Kidney (tissue), 14 donors: ENCODE measurements around the gene PADI3. TPM values are rescaled to one million over a fixed set of nuclear protein-coding genes. Genes with fewer than 3 reads are reported as not detected.

Source experiments
- DNase-seq, 5 donors: peaks; one replicate each; pipeline ENCODE4 v3.0.0-alpha.2; 2013 to 2020
- FAIRE-seq: peaks from 2 replicates; lab custom pipeline; 2012; peaks lifted over from hg19 to GRCh38; lab: Jason Lieb, UNC
- H3K27ac ChIP-seq, 2 donors: one replicate each; pipeline ENCODE4 v1.7.0; 2013; ENCODE audit warnings: low read depth in 2 of 2, low read length in 2 of 2, inconsistent platforms in 1 of 2
- H3K27me3 ChIP-seq: one replicate; pipeline ENCODE4 v1.7.1; 2013; ENCODE audit warnings: low read length, inconsistent platforms; ENCODE audit not compliant: control insufficient read depth, insufficient read depth
- H3K36me3 ChIP-seq, 3 donors: one replicate each; pipeline versions ENCODE4 v1.7.0 to v1.7.1; 2013; ENCODE audit warnings: low read length in 3 of 3, control low read depth in 1 of 3, inconsistent platforms in 1 of 3; ENCODE audit not compliant: insufficient read depth in 3 of 3, control insufficient read depth in 2 of 3
- H3K4me1 ChIP-seq, 3 donors: one replicate each; pipeline versions ENCODE4 v1.7.0 to v1.7.1; 2013; ENCODE audit warnings: low read length in 3 of 3, inconsistent platforms in 1 of 3, low read depth in 1 of 3; ENCODE audit not compliant: control insufficient read depth in 2 of 3, insufficient read depth in 2 of 3
- H3K4me3 ChIP-seq, 3 donors: one replicate each; pipeline versions ENCODE4 v1.7.0 to v1.8.1; 2013; ENCODE audit warnings: low read length in 3 of 3, control low read depth in 1 of 3, inconsistent platforms in 1 of 3
- H3K9ac ChIP-seq, 3 donors: one replicate each; pipeline versions ENCODE4 v1.7.0 to v1.7.1; 2013; ENCODE audit warnings: low read length in 3 of 3, control low read depth in 1 of 3, inconsistent platforms in 1 of 3
- H3K9me3 ChIP-seq, 3 donors: one replicate each; pipeline versions ENCODE4 v1.7.0 to v1.7.1; 2013; ENCODE audit warnings: low read length in 3 of 3, control low read depth in 1 of 3, inconsistent platforms in 1 of 3; ENCODE audit not compliant: control insufficient read depth in 2 of 3, insufficient read depth in 1 of 3
- CTCF ChIP-seq: IDR thresholded peaks from 3 replicates; pipeline ENCODE4 v1.5.1; 2012; ENCODE audit warnings: mild to moderate bottlenecking, moderate library complexity, borderline replicate concordance; ENCODE audit not compliant: insufficient read depth; ENCODE audit errors: extremely low read depth
- intact Hi-C: fragments of 100-400 bp; cut with DNase I; formaldehyde crosslinking; loops from one replicate; pipeline ENCODE4 v1.11.1; 2022
- polyA plus RNA-seq: library from polyadenylated mRNA; stranded (reverse); fragments of 350-450 nt; fragmentation: Illumina TruSeq; extraction: RNeasy Lipid Tissue Mini Kit (QIAGEN cat#74804); gene quantifications from one replicate; pipeline ENCODE4 v1.2.3, GENCODE V29; 2014; ENCODE audit warnings: low read depth, low replicate concordance; ENCODE audit not compliant: insufficient read depth
- total RNA-seq: library from RNA; stranded (reverse); fragmentation: NEBNext Ultra II Directional; extraction: Animal tissue kit (Norgen Biotek cat#: 25700); gene quantifications from one replicate; pipeline ENCODE4 v1.2.1, GENCODE V29; 2021
- donor health status: control.
- donor health status: control.
- donor health status: control.
- donor health status: control.
- donor health status: control.
- donor health status: DM: yes; HTN: yes; CAD: no.
- donor health status: Normal renal cell carcinoma (clear cell type).

PADI3 gene
- total and polyA plus RNA-seq, 2 donors from 2014 or later, result not detected

GRCh38 chr1:17301767-17302166 lies 52.9 kb downstream of the PADI3 start:
- Histone ChIP-seq H3K36me3 (no peaks in the 10 kb centered on the region), H3K27ac (no peak overlapping the region), H3K4me3 (no peak overlapping the region), H3K27me3 (no peaks in the 10 kb centered on the region), H3K4me1 (no peaks in the 10 kb centered on the region), H3K9ac (no peak overlapping the region), H3K9me3 (peaks cover 0 to 10% (median 0%) of the 10 kb centered on the region in 3 donors)
- FAIRE-seq, result no peak
- DNase-seq, result no peak
- TF ChIP-seq CTCF, result no peak
- intact Hi-C loops, result no loop called here

GRCh38 chr1:17304151-17304825 lies 55.4 kb downstream of the PADI3 start:
- H3K9me3 ChIP-seq, result peaks cover 0 to 10% (median 0%) of the 10 kb centered on the region in 3 donors
- H3K27me3 ChIP-seq, result no peaks in the 10 kb centered on the region
- H3K4me3 ChIP-seq, result no peak overlapping the region
- FAIRE-seq, result no peak
- no peak overlapping the region for H3K9ac ChIP-seq
- DNase-seq, result no peak
- no peaks in the 10 kb centered on the region for H3K4me1 ChIP-seq
- no peak for TF ChIP-seq CTCF
- no peak overlapping the region for H3K27ac ChIP-seq
- H3K36me3 ChIP-seq, result no peaks in the 10 kb centered on the region
- intact Hi-C loops, result no loop called here

- FAIRE-seq, result no peak
- DNase-seq, result no peak
- H3K27ac ChIP-seq, result no peak overlapping the region
Observed at GRCh38 chr1:17304826-17305175, 55.9 kb downstream of the PADI3 start.

More at GRCh38 chr1:17304826-17305175, 55.9 kb downstream of the PADI3 start:
- H3K36me3 ChIP-seq, result no peaks in the 10 kb centered on the region
- H3K27me3 ChIP-seq, result no peaks in the 10 kb centered on the region
- no peak overlapping the region for H3K4me3 ChIP-seq
- H3K4me1 ChIP-seq, result no peaks in the 10 kb centered on the region
- H3K9me3 ChIP-seq, result peaks cover 0 to 10% (median 0%) of the 10 kb centered on the region in 3 donors
- no peak overlapping the region for H3K9ac ChIP-seq
- TF ChIP-seq CTCF, result no peak
- intact Hi-C loops, result no loop called here
